Right lobe of liver (tissue), 6 donors: ENCODE measurements around the gene ART3. TPM values are rescaled to one million over a fixed set of nuclear protein-coding genes. Genes with fewer than 3 reads are reported as not detected.
"Not testable (repeated sequence)": the region's sequence is repeated elsewhere in the genome, so short reads cannot be mapped to it uniquely, and the experiment has no call there.

Experiments used
- ATAC-seq, 4 donors: fragments of 200-7000 bp; cut with Tn5 transposase; one replicate each; pipeline ENCODE4 v1.9.1; 2020; ENCODE audit warnings: mild to moderate bottlenecking in 4 of 4, moderate library complexity in 4 of 4
- DNase-seq, 3 donors: peaks; one replicate each; pipeline ENCODE4 v3.0.0-alpha.2; 2020
- H3K27ac ChIP-seq, 3 donors: fragments of 200-600 bp; one replicate each; pipeline ENCODE4 v1.8.0; 2022
- H3K27me3 ChIP-seq, 2 donors: fragments of 200-600 bp; one replicate each; pipeline ENCODE4 v1.8.0; 2022
- H3K36me3 ChIP-seq, 4 donors: fragments of 200-600 bp; sonication (generic) in 1 of 4; one replicate each; pipeline versions ENCODE4 v1.5.1 to v1.8.0; 2017 to 2022; ENCODE audit warnings: control low read depth in 1 of 4
- H3K4me1 ChIP-seq, 4 donors: fragments of 200-600 bp; sonication (generic) in 1 of 4; one replicate each; pipeline versions ENCODE4 v1.5.1 to v1.8.0; 2017 to 2022; ENCODE audit warnings: control low read depth in 1 of 4
- H3K4me3 ChIP-seq, 3 donors: fragments of 200-600 bp; one replicate each; pipeline ENCODE4 v1.8.0; 2022
- H3K9me3 ChIP-seq, 4 donors: fragments of 200-600 bp; sonication (generic) in 1 of 4; one replicate each; pipeline versions ENCODE4 v1.5.1 to v1.8.0; 2017 to 2022; ENCODE audit warnings: control low read depth in 1 of 4
- POLR2A ChIP-seq: fragments of 450-650 bp; IDR thresholded peaks from one replicate; pipeline ENCODE4 v1.6.1; 2017; ENCODE audit warnings: antibody characterized with exemption, mild to moderate bottlenecking
- WGBS: methylation state at CpG from one replicate; pipeline ENCODE4 v1.1.6; 2018; ENCODE audit warnings: low coverage, low lambda C conversion rate; ENCODE audit not compliant: insufficient coverage; ENCODE audit errors: missing lambda C conversion rate; 5-methylcytosine and 5-hydroxymethylcytosine counted together
- intact Hi-C, 2 donors: fragments of 100-400 bp; cut with DNase I; formaldehyde crosslinking; loops; one replicate each; pipeline versions ENCODE4 v1.11.2 to v1.14.1; 2022
- total RNA-seq, 6 experiments: library from RNA; depleted of rRNA in 2 of 6; stranded (reverse); fragments of >200 nt in 2 of 6; fragmentation: NEBNext Ultra II Directional in 3 of 6; extraction: Animal tissue kit (Norgen Biotek cat#: 25700) in 3 of 6; gene quantifications; one replicate each; pipeline versions ENCODE4 v1.1.0 to v1.2.4, GENCODE V29; 2016 to 2023
- TF ChIP-seq, protein P1 (sequence below), 4 donors: fragments of 200-600 bp in 3 of 4; fragments of 450-650 bp in 1 of 4; IDR thresholded peaks; one replicate each; pipeline versions ENCODE4 v1.5.1 to v1.8.0; 2016 to 2022; ENCODE audit warnings: antibody characterized with exemption in 4 of 4, mild to moderate bottlenecking in 2 of 4
- donor health status: DM: no; HTN: yes; CAD: no.
- donor health status: DM: no; HTN: no; CAD: no.
- donor health status: DM: no; HTN: no; CAD: no.
- donor health status: DM: no; HTN: yes; CAD: no.
- donor health status: DM: no; HTN: yes; CAD: no.

Gene ART3
- total RNA-seq, 6 experiments from 2014 or later = not detected

DNA sequence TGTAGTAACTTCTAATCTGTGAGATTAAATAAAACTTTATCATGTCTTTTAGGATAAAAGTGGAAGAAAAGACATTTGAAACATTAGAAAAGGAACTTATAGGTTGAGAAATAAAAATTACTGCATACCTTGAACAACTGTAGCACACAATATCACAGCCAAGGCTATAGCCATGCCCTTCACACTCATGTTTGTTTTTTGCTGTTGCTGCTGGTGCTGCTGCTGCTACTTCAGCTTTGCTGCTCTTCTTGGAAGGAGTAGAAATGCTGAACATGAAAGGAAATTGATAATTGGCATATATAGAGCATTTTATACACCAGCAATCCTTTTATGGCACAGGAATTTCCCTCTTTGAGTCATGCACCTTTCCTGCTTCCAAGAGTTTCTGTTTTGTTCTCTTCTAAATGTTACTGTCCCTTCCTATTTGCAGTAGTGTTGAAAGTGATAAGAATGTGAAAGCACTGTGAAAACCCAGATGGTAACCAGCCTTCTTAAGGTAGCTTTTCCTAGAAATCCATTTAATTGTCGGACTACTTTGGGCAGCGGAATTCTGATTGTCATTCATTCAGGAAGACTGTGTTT lies 38.6 kb upstream of the ART3 start, which contains the start of gene CXCL11:
CXCL11 (minus strand) TSS at position 272 of the 582 bp plus-strand sequence; CDS start at position 189, 83 bp downstream.
- Histone ChIP-seq H3K4me1 (peaks cover 0 to 2% (median 0%) of the 10 kb centered on the region in 4 donors), H3K36me3 (no peaks in the 10 kb centered on the region), H3K27me3 (no peaks in the 10 kb centered on the region), H3K9me3 (no peaks in the 10 kb centered on the region), H3K27ac (no peak within 1 kb of the TSS), H3K4me3 (no peak within 1 kb of the TSS)
- TF ChIP-seq, protein P1, sequence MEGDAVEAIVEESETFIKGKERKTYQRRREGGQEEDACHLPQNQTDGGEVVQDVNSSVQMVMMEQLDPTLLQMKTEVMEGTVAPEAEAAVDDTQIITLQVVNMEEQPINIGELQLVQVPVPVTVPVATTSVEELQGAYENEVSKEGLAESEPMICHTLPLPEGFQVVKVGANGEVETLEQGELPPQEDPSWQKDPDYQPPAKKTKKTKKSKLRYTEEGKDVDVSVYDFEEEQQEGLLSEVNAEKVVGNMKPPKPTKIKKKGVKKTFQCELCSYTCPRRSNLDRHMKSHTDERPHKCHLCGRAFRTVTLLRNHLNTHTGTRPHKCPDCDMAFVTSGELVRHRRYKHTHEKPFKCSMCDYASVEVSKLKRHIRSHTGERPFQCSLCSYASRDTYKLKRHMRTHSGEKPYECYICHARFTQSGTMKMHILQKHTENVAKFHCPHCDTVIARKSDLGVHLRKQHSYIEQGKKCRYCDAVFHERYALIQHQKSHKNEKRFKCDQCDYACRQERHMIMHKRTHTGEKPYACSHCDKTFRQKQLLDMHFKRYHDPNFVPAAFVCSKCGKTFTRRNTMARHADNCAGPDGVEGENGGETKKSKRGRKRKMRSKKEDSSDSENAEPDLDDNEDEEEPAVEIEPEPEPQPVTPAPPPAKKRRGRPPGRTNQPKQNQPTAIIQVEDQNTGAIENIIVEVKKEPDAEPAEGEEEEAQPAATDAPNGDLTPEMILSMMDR (IDR thresholded peaks at IDR 0.05) = no peak
- intact Hi-C loops = no loop called here
- no peak for DNase-seq
- peak in 3 of 4 donors; percentile 32 to 85 (median 71) for ATAC-seq
- WGBS = 87% methylated on average over 2 of the region's 2 CpGs

GRCh38 chr4:76036855-76037254 lies 37.7 kb upstream of the ART3 start:
- no peak for TF ChIP-seq POLR2A
- TF ChIP-seq, protein P1 (IDR thresholded peaks at IDR 0.05) = no peak
- Histone ChIP-seq H3K27me3 (no peaks in the 10 kb centered on the region), H3K4me1 (peaks cover 0 to 2% (median 0%) of the 10 kb centered on the region in 4 donors), H3K4me3 (no peak overlapping the region), H3K9me3 (no peaks in the 10 kb centered on the region), H3K27ac (no peak overlapping the region), H3K36me3 (no peaks in the 10 kb centered on the region)
- ATAC-seq (no peak), DNase-seq (no peak)
- no CpG with 5 or more reads among the region's 3 CpGs for WGBS
- intact Hi-C loops = no loop called here

DNA sequence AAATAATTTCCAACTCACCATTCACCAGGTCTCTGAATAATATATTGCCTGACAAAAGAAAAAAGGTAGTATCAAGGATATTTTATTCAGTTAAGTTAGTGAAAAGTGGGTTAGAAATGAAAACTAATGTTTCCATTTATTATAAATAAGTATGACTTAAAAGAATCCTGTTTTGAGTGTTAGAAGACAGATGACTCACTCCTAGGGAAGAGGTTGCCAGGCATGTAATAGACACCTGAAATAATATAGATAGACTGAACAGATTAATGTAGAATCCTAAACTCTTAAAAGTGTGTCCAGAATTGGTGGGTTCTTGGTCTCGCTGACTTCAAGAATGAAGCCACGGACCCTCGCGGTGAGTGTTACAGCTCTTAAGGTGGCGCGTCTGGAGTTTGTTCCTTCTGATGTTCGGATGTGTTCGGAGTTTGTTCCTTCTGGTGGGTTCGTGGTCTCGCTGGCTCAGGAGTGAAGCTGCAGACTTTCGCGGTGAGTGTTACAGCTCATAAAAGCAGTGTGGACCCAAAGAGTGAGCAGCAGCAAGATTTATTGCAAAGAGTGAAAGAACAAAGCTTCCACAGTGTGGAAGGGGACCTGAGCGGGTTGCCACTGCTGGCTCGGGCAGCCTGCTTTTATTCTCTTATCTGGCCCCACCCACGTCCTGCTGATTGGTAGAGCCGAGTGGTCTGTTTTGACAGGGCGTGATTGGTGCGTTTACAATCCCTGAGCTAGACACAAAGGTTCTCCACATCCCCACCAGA lies 32.1 kb upstream of the ART3 start:
- H3K9me3 ChIP-seq, H3K27me3 ChIP-seq, H3K36me3 ChIP-seq, ATAC-seq, H3K27ac ChIP-seq, intact Hi-C loops, H3K4me1 ChIP-seq, DNase-seq, H3K4me3 ChIP-seq: not testable (repeated sequence)
- 94% methylated on average over 12 of the region's 18 CpGs for WGBS

- no CpG with 5 or more reads among the region's 18 CpGs for WGBS
- not testable (repeated sequence) for DNase-seq
Measured at GRCh38 chr4:76043306-76043705, 31.2 kb upstream of the ART3 start.

GRCh38 chr4:76044686-76045085 lies 29.8 kb upstream of the ART3 start:
- H3K27me3 ChIP-seq, intact Hi-C loops, H3K36me3 ChIP-seq, H3K4me1 ChIP-seq, H3K27ac ChIP-seq, H3K4me3 ChIP-seq, DNase-seq, ATAC-seq, H3K9me3 ChIP-seq: not testable (repeated sequence)
- WGBS = 66% methylated on average over 3 of the region's 4 CpGs

More at GRCh38 chr4:76043306-76043705, 31.2 kb upstream of the ART3 start:
- intact Hi-C loops, H3K27me3 ChIP-seq, H3K4me1 ChIP-seq, ATAC-seq, H3K4me3 ChIP-seq, H3K27ac ChIP-seq, H3K36me3 ChIP-seq, H3K9me3 ChIP-seq: not testable (repeated sequence)

DNA sequence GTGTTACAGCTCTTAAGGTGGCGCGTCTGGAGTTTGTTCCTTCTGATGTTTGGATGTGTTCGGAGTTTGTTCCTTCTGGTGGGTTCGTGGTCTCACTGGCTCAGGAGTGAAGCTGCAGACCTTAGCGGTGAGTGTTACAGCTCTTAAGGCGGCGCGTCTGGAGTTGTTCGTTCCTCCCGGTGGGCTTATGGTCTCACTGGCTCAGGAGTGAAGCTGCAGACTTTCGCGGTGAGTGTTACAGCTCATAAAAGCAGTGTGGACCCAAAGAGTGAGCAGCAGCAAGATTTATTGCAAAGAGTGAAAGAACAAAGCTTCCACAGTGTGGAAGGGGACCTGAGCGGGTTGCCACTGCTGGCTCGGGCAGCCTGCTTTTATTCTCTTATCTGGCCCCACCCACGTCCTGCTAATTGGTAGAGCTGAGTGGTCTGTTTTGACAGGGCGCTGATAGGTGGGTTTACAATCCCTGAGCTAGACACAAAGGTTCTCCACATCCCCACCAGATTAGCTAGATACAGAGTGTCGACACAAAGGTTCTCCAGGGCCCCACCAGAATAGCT lies 24.6 kb upstream of the ART3 start:
- 91% methylated on average over 6 of the region's 17 CpGs for WGBS
- H3K36me3 ChIP-seq, ATAC-seq, H3K4me3 ChIP-seq, H3K4me1 ChIP-seq, intact Hi-C loops, H3K27me3 ChIP-seq, H3K9me3 ChIP-seq, DNase-seq, H3K27ac ChIP-seq: not testable (repeated sequence)

DNA sequence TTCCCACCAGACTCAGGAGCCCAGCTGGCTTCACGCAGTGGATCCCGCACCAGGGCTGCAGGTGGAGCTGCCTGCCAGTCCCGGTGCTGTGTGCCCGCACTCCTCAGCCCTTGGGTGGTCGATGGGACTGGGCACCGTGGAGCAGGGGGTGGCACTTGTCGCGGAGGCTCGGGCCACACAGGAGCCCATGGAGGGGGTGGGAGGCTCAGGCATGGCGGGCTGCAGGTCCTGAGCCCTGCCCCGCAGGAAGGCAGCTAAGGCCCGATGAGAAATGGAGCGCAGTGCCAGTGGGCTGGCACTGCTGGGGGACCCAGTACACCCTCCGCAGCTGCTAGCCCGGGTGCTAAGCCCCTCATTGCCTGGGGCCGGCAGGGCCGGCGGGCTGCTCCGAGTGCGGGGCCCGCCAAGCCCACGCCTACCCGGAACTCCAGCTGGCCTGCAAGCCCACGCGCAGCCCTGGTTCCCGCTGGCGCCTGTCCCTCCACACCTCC lies 23.9 kb upstream of the ART3 start:
- H3K9me3 ChIP-seq, intact Hi-C loops, H3K4me1 ChIP-seq, ATAC-seq, DNase-seq, H3K27me3 ChIP-seq, H3K27ac ChIP-seq, H3K4me3 ChIP-seq, H3K36me3 ChIP-seq: not testable (repeated sequence)
- no CpG with 5 or more reads among the region's 27 CpGs for WGBS
